ENCODE data around the gene IL1RAPL2.
A peak's percentile ranks its signal among the peaks of the same experiment; 100 is the strongest.
"Not testable (repeated sequence)": the region's sequence is repeated elsewhere in the genome, so short reads cannot be mapped to it uniquely, and the experiment has no call there.

Gene IL1RAPL2

GRCh38 chrX:104863466-104863865, 297.5 kb downstream of the IL1RAPL2 start:
- DNase-seq: no peak

GRCh38 chrX:104864296-104864695, 298.3 kb downstream of the IL1RAPL2 start:
- no peak for DNase-seq

- DNase-seq: no peak
Measured at GRCh38 chrX:104877504-104877903, 311.5 kb downstream of the IL1RAPL2 start.

- DNase-seq: no peak
Measured at GRCh38 chrX:104902070-104902469, 336.1 kb downstream of the IL1RAPL2 start.

- DNase-seq: peak; percentile 29
Measured at GRCh38 chrX:104909694-104910093, 343.7 kb downstream of the IL1RAPL2 start.

GRCh38 chrX:104913348-104913747, 347.3 kb downstream of the IL1RAPL2 start:
- DNase-seq: no peak

- not testable (repeated sequence) for DNase-seq
Measured at GRCh38 chrX:104914686-104915085, 348.7 kb downstream of the IL1RAPL2 start.

GRCh38 chrX:104918122-104918521, 352.1 kb downstream of the IL1RAPL2 start:
- DNase-seq: no peak

GRCh38 chrX:104921584-104922205, 355.7 kb downstream of the IL1RAPL2 start:
- no peak for DNase-seq

GRCh38 chrX:104922206-104922621, 356.2 kb downstream of the IL1RAPL2 start:
- peak; percentile 70 for DNase-seq

GRCh38 chrX:104929324-104929723, 363.3 kb downstream of the IL1RAPL2 start:
- DNase-seq: no peak

- no peak for DNase-seq
Measured at GRCh38 chrX:104935581-104935980, 369.6 kb downstream of the IL1RAPL2 start.

- no peak for DNase-seq
Measured at GRCh38 chrX:104953251-104953650, 387.3 kb downstream of the IL1RAPL2 start.

- DNase-seq: no peak
Measured at GRCh38 chrX:104961926-104962325, 395.9 kb downstream of the IL1RAPL2 start.

- DNase-seq: no peak
Measured at GRCh38 chrX:104968241-104968640, 402.2 kb downstream of the IL1RAPL2 start.

GRCh38 chrX:104972737-104973136, 406.7 kb downstream of the IL1RAPL2 start:
- no peak for DNase-seq

- DNase-seq: no peak
Measured at GRCh38 chrX:104987063-104987462, 421.1 kb downstream of the IL1RAPL2 start.

- no peak for DNase-seq
Measured at GRCh38 chrX:104988038-104988437, 422.0 kb downstream of the IL1RAPL2 start.

GRCh38 chrX:104995546-104995945, 429.5 kb downstream of the IL1RAPL2 start:
- DNase-seq: no peak

- no peak for DNase-seq
Measured at GRCh38 chrX:105006103-105006502, 440.1 kb downstream of the IL1RAPL2 start.

- no peak for DNase-seq
Measured at GRCh38 chrX:105006996-105007395, 441.0 kb downstream of the IL1RAPL2 start.

- no peak for DNase-seq
Measured at GRCh38 chrX:105013719-105014118, 447.7 kb downstream of the IL1RAPL2 start.

- DNase-seq: no peak
Measured at GRCh38 chrX:105017641-105018040, 451.6 kb downstream of the IL1RAPL2 start.

GRCh38 chrX:105018865-105019264, 452.9 kb downstream of the IL1RAPL2 start:
- DNase-seq: no peak

- DNase-seq: not testable (repeated sequence)
Measured at GRCh38 chrX:105028962-105029361, 463.0 kb downstream of the IL1RAPL2 start.
